PC-9 (cell line): ENCODE measurements around the gene SLC44A3. TPM values are rescaled to one million over a fixed set of nuclear protein-coding genes. Genes with fewer than 3 reads are reported as not detected.

Experiments used
- BruUV-seq: library from RNA; stranded (reverse); fragments of 400-500 nt; replicated peaks from 2 replicates; lab custom pipeline; 2021; lab: Mats Ljungman, UMichigan
- CTCF ChIA-PET: fragments of 300-600 bp; sonication (Branson Sonifier 250); formaldehyde crosslinking; loops from one replicate; lab custom pipeline; 2022; ENCODE audit warnings: antibody characterized with exemption; lab: Charles Lee
- POLR2A ChIA-PET: fragments of 300-600 bp; sonication (Branson Sonifier 250); formaldehyde crosslinking; loops from one replicate; lab custom pipeline; 2022; ENCODE audit warnings: antibody characterized with exemption; ENCODE audit not compliant: unreplicated experiment; lab: Charles Lee
- DNase-seq, 2 experiments: peaks; one replicate each; pipeline versions ENCODE4 v3.0.0 to v3.0.0-alpha.2; 2015 to 2022; ENCODE audit warnings: mixed read lengths in 1 of 2
- H2AFZ ChIP-seq: fragments of 200-600 bp; sonication (generic); 2 replicates; pipeline ENCODE4 v1.8.1; 2017; ENCODE audit warnings: antibody characterized with exemption
- H3F3A ChIP-seq: fragments of 200-600 bp; sonication (generic); 2 replicates; pipeline ENCODE4 v1.8.1; 2017; ENCODE audit warnings: antibody characterized with exemption, mild to moderate bottlenecking, low read depth; ENCODE audit not compliant: insufficient read depth
- H3K27ac ChIP-seq: fragments of 200-600 bp; sonication (generic); 2 replicates; pipeline ENCODE4 v1.6.1; 2016; ENCODE audit warnings: mixed run types
- H3K27me3 ChIP-seq: fragments of 200-600 bp; sonication (generic); 2 replicates; pipeline ENCODE4 v1.6.1; 2016; ENCODE audit warnings: low read depth, mixed run types; ENCODE audit not compliant: insufficient read depth
- H3K36me3 ChIP-seq: fragments of 200-600 bp; sonication (generic); 2 replicates; pipeline ENCODE4 v1.6.1; 2016; ENCODE audit warnings: low read depth, mixed run types
- H3K4me1 ChIP-seq: fragments of 200-600 bp; sonication (generic); replicated peaks from 2 replicates; pipeline ENCODE4 v1.6.1; 2016; ENCODE audit warnings: mixed run types; ENCODE audit not compliant: insufficient read depth
- H3K4me2 ChIP-seq: fragments of 200-600 bp; sonication (generic); 2 replicates; pipeline ENCODE4 v1.6.1; 2017; ENCODE audit warnings: mixed run types
- H3K4me3 ChIP-seq: fragments of 200-600 bp; sonication (generic); 2 replicates; pipeline ENCODE4 v1.6.1; 2016; ENCODE audit warnings: mixed run types
- H3K79me2 ChIP-seq: fragments of 200-600 bp; sonication (generic); 2 replicates; pipeline ENCODE4 v1.6.1; 2017; ENCODE audit warnings: low read depth, mixed run types
- H3K9me2 ChIP-seq: fragments of 200-600 bp; sonication (generic); 2 replicates; pipeline ENCODE4 v1.8.1; 2017; ENCODE audit warnings: mild to moderate bottlenecking; ENCODE audit not compliant: insufficient read depth
- H3K9me3 ChIP-seq: fragments of 200-600 bp; sonication (generic); 2 replicates; pipeline ENCODE4 v1.8.1; 2016; ENCODE audit warnings: low read depth; ENCODE audit not compliant: insufficient read depth
- H4K20me1 ChIP-seq: fragments of 200-600 bp; sonication (generic); 2 replicates; pipeline ENCODE4 v1.8.1; 2017; ENCODE audit not compliant: insufficient read depth
- EZH2 ChIP-seq: fragments of 200-600 bp; sonication (generic); IDR thresholded peaks from 2 replicates; pipeline ENCODE4 v1.8.0; 2017; ENCODE audit warnings: antibody characterized with exemption, low read depth
- intact Hi-C: fragments of 100-400 bp; cut with micrococcal nuclease; formaldehyde crosslinking; loops from one replicate; pipeline ENCODE4 v1.10.0; 2022; ENCODE audit not compliant: unreplicated experiment
- total RNA-seq: library from RNA; stranded (reverse); gene quantifications from 2 replicates; pipeline ENCODE4 v1.2.3, GENCODE V29; 2021
- TF ChIP-seq, protein P1 (sequence below): fragments of 200-600 bp; sonication (generic); conservative IDR thresholded peaks from 2 replicates; pipeline ENCODE4 v1.6.1; 2017; ENCODE audit warnings: mixed run types, antibody characterized with exemption, mild to moderate bottlenecking, moderate library complexity

The SLC44A3 gene
- total RNA-seq, 1 experiment from 2014 or later, result 17.5 TPM

DNA sequence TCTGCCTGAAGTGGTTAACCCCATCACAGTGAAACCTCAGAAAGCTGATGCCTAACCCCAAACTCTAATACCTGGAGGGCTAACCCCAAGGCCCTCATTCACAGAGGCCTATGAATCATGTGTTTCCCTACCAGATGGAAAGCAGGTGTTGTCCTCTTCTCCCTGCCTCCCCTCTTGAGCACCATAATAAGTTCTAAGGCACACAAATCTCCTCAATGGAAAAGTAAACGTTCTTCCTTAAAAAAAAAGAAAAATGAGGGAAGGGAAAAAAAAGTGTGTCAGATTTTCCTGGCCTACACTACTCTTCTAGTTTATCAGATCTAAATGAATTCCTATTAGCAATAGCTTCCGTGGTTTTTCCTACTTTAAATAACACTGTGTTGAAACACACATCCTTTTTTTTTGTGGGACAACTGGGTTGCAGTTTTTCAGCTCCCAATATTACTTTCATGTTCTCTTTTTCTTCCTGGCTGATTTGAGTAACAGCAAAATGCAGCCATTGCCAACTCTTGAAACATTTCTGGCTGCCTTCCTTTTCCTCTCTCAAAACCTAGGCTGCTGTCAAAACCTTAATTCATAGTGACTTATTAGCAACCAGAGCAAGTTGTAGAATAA lies 43.2 kb downstream of the SLC44A3 start:
- peaks cover 34% of the 10 kb centered on the region for H3F3A ChIP-seq

DNA sequence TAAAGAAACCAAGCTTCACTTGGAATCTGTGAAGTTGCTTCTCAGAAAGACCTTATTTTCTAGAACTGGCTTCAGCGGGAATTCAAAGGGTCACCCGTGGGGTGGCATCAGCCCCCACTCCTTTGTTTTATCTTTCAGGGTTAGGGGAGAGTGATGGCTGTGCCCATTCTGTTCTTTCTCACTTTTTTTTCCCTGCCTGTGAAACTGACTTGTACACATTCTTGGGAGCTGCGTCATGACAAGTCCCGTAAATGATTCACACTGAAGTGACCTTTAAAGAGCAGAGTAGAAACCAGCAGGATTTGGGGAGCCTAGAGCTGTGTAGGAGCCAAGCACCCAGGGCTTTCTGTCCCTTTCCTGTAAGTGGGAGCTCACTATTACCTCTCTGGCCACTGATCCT lies 43.8 kb downstream of the SLC44A3 start:
- peak; percentile 65 to 96 for DNase-seq
- Histone ChIP-seq H3K4me1 (peaks cover 50% of the 10 kb centered on the region), H4K20me1 (no peaks in the 10 kb centered on the region), H3K9me3 (no peaks in the 10 kb centered on the region), H3K27me3 (no peaks in the 10 kb centered on the region), H3K36me3 (peaks cover 28% of the 10 kb centered on the region), H3K79me2 (peaks cover 12% of the 10 kb centered on the region; the same call in 1 of the 2 replicates), H2AFZ (no peak overlapping the region), H3K27ac (peak overlapping the region; percentile 96), H3K4me3 (peak overlapping the region; percentile 36), H3K4me2 (peak overlapping the region; percentile 75), H3F3A (peaks cover 34% of the 10 kb centered on the region), H3K9me2 (no peaks in the 10 kb centered on the region)
- CTCF ChIA-PET, result interaction anchor here (1.0 to 2.0 kb wide), 3 partner anchors 10 to 179 kb away, joined by 3 to 12 read pairs (median 5); no protein-coding TSS in a partner anchor
- no peak for TF ChIP-seq EZH2
- TF ChIP-seq, protein P1, sequence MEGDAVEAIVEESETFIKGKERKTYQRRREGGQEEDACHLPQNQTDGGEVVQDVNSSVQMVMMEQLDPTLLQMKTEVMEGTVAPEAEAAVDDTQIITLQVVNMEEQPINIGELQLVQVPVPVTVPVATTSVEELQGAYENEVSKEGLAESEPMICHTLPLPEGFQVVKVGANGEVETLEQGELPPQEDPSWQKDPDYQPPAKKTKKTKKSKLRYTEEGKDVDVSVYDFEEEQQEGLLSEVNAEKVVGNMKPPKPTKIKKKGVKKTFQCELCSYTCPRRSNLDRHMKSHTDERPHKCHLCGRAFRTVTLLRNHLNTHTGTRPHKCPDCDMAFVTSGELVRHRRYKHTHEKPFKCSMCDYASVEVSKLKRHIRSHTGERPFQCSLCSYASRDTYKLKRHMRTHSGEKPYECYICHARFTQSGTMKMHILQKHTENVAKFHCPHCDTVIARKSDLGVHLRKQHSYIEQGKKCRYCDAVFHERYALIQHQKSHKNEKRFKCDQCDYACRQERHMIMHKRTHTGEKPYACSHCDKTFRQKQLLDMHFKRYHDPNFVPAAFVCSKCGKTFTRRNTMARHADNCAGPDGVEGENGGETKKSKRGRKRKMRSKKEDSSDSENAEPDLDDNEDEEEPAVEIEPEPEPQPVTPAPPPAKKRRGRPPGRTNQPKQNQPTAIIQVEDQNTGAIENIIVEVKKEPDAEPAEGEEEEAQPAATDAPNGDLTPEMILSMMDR, result no peak
- POLR2A ChIA-PET, result interaction anchor here (0.5 to 0.9 kb wide), 8 partner anchors 8 to 591 kb away, joined by 3 to 6 read pairs (median 4); no protein-coding TSS in a partner anchor
- intact Hi-C loops, result loop anchor here (1.0 to 2.0 kb wide), 3 partner anchors 10 to 217 kb away; partner anchors contain the start of gene CNN3
- no TSS peak for BruUV-seq

More for the DNA sequence above, 43.2 kb downstream of the SLC44A3 start:
- intact Hi-C loops, result loop anchor here (2.0 kb wide), 2 partner anchors 63 to 217 kb away; partner anchors contain the start of gene CNN3
- Histone ChIP-seq H3K27ac (peak overlapping the region; percentile 96), H3K4me2 (peak overlapping the region; percentile 75), H3K9me2 (no peaks in the 10 kb centered on the region), H3K9me3 (no peaks in the 10 kb centered on the region), H2AFZ (no peak overlapping the region), H3K36me3 (peaks cover 28% of the 10 kb centered on the region), H4K20me1 (no peaks in the 10 kb centered on the region), H3K27me3 (no peaks in the 10 kb centered on the region), H3K4me1 (peaks cover 51% of the 10 kb centered on the region), H3K79me2 (peaks cover 12% of the 10 kb centered on the region; the same call in 1 of the 2 replicates), H3K4me3 (peak overlapping the region; percentile 36)
- ChIA-PET CTCF (interaction anchor here (0.5 to 2.0 kb wide), 4 partner anchors 9 to 349 kb away, joined by 3 to 12 read pairs (median 4); no protein-coding TSS in a partner anchor), POLR2A (interaction anchor here (0.5 to 0.7 kb wide), 9 partner anchors 8 to 592 kb away, joined by 3 to 6 read pairs (median 3); partner anchors contain the start of gene F3)
- BruUV-seq, result TSS peak; percentile 24
- DNase-seq, result peak in 1 of 2 experiments; percentile 80
- TF ChIP-seq, protein P1, result 0 out of 2 replicates have a peak, but pooled peaks have one; percentile 9
- TF ChIP-seq EZH2, result no peak

DNA sequence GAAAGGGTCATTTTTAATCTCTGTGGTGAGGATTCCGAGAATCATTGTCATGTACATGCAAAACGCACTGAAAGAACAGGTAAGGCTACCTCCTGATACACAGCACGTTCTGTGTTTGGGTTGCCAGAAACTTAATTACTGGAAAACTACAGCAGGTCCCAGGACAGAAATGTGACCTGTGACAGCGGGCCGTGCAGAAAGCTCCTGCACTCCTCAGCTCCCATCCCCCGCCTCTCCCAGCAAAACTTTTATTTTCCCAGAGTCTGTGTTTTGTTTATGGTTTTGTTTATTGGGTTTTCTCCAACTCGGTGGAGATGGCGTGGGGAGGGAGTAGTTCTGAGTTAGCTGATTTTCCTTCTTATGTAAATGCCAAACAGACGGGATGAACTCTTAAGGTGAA lies 44.7 kb downstream of the SLC44A3 start:
- CTCF ChIA-PET, result interaction anchor here (0.6 kb wide), 1 partner anchor 1413 kb away, joined by 3 read pairs; no protein-coding TSS in a partner anchor
- Histone ChIP-seq H3K27me3 (no peaks in the 10 kb centered on the region), H3K4me2 (peak overlapping the region; percentile 75), H3K4me1 (peaks cover 50% of the 10 kb centered on the region), H3F3A (peaks cover 34% of the 10 kb centered on the region), H3K27ac (peak overlapping the region; percentile 96), H3K4me3 (no peak overlapping the region; the same call in 1 of the 2 replicates), H3K9me2 (no peaks in the 10 kb centered on the region), H3K36me3 (peaks cover 28% of the 10 kb centered on the region), H3K9me3 (no peaks in the 10 kb centered on the region), H3K79me2 (peaks cover 12% of the 10 kb centered on the region; the same call in 1 of the 2 replicates), H4K20me1 (no peaks in the 10 kb centered on the region), H2AFZ (no peak overlapping the region)
- no TSS peak for BruUV-seq
- POLR2A ChIA-PET, result interaction anchor here (0.7 to 0.9 kb wide), 2 partner anchors 9 to 11 kb away, joined by 4 to 5 read pairs; no protein-coding TSS in a partner anchor
- peak in 1 of 2 experiments; percentile 34 for DNase-seq
- no peak for TF ChIP-seq EZH2
- TF ChIP-seq, protein P1, result no peak
- intact Hi-C loops, result loop anchor here (1.0 kb wide), 1 partner anchor 11 kb away; no protein-coding TSS in a partner anchor
